HCT116 (cell line): ENCODE results near the gene NALCN. TPM values are rescaled to one million over a fixed set of nuclear protein-coding genes. Genes with fewer than 3 reads are reported as not detected.

Source experiments
- ATAC-seq: fragments of 200-7000 bp; cut with Tn5 transposase; 2 replicates; pipeline ENCODE4 v1.9.1; 2020; ENCODE audit warnings: mild to moderate bottlenecking, moderate library complexity
- BruUV-seq: library from RNA; stranded (reverse); fragments of 400-500 nt; replicated peaks from 2 replicates; lab custom pipeline; 2021; lab: Mats Ljungman, UMichigan
- CTCF ChIA-PET: fragments of 300-600 bp; sonication (Branson Sonifier 250); formaldehyde crosslinking; loops from one replicate; lab custom pipeline; 2021; ENCODE audit warnings: antibody characterized with exemption; lab: Charles Lee
- POLR2A ChIA-PET: fragments of 300-600, 350-600 bp; sonication (Branson Sonifier 250); formaldehyde crosslinking; loops from one replicate; lab custom pipeline; 2021; ENCODE audit warnings: antibody characterized with exemption; lab: Charles Lee
- RAD21 ChIA-PET, 2 experiments: fragments of 300-600 bp; sonication (Branson Sonifier 250); formaldehyde crosslinking; loops; one replicate each; lab custom pipeline; 2023; ENCODE audit warnings: low total read pairs in 2 of 2; ENCODE audit not compliant: uncharacterized antibody in 2 of 2, unreplicated experiment in 2 of 2, low non-redundant PET in 1 of 2; lab: Charles Lee
- DNase-seq: peaks from one replicate; pipeline ENCODE4 v3.0.0-alpha.2; 2010; ENCODE audit warnings: low read depth, low spot score
- H2AFZ ChIP-seq: fragments of 200-600 bp; shearing (Covaris generic), sonication (generic); 2 replicates; pipeline ENCODE4 v1.6.1; 2017; ENCODE audit warnings: low read depth, mixed run types, mixed read lengths, antibody characterized with exemption, low read length; ENCODE audit not compliant: poor library complexity, severe bottlenecking
- H3K27ac ChIP-seq: 2 replicates; pipeline ENCODE4 v1.5.1; 2012; ENCODE audit warnings: low read depth, low read length
- H3K27me3 ChIP-seq: fragments of 200-600 bp; sonication (generic); 2 replicates; pipeline ENCODE4 v1.6.1; 2016; ENCODE audit warnings: mixed run types, low read length, mixed read lengths; ENCODE audit not compliant: insufficient read depth
- H3K36me3 ChIP-seq, 2 experiments: fragments of 200-500 bp in 1 of 2; fragments of 200-600 bp in 1 of 2; sonication (Bioruptor generic) in 1 of 2; sonication (generic) in 1 of 2; 2 replicates each; pipeline versions ENCODE4 v1.5.1 to v1.6.1; 2014 to 2016; ENCODE audit warnings: low read length in 2 of 2, inconsistent platforms in 1 of 2, mixed read lengths in 1 of 2, mixed run types in 1 of 2; ENCODE audit not compliant: insufficient read depth in 2 of 2, control insufficient read depth in 1 of 2
- H3K4me1 ChIP-seq, 2 experiments: fragments of 200-600 bp in 1 of 2; sonication (generic) in 1 of 2; 2 replicates each; pipeline versions ENCODE4 v1.5.1 to v1.6.1; 2012 to 2017; ENCODE audit warnings: low read length in 2 of 2, inconsistent platforms in 1 of 2, mild to moderate bottlenecking in 1 of 2, mixed read lengths in 1 of 2, mixed run types in 1 of 2, moderate library complexity in 1 of 2; ENCODE audit not compliant: insufficient read depth in 2 of 2, control insufficient read depth in 1 of 2
- H3K4me2 ChIP-seq: fragments of 200-600 bp; sonication (generic); 2 replicates; pipeline ENCODE4 v1.6.1; 2017; ENCODE audit warnings: mixed run types, low read length, mixed read lengths
- H3K4me3 ChIP-seq, 2 experiments: fragments of 200-600 bp in 1 of 2; sonication (generic) in 1 of 2; replicated peaks in 1 of 2; 2 replicates each; pipeline ENCODE4 v1.5.1; 2011 to 2016; ENCODE audit warnings: low read length in 2 of 2, control low read depth in 1 of 2, low read depth in 1 of 2, mild to moderate bottlenecking in 1 of 2, mixed read lengths in 1 of 2, mixed run types in 1 of 2
- H3K79me2 ChIP-seq: fragments of 200-600 bp; sonication (generic); 2 replicates; pipeline ENCODE4 v1.6.1; 2017; ENCODE audit warnings: mild to moderate bottlenecking, mixed run types, low read length, moderate library complexity, mixed read lengths; ENCODE audit not compliant: insufficient read depth
- H3K9ac ChIP-seq: fragments of 200-600 bp; sonication (generic); 2 replicates; pipeline ENCODE4 v1.6.1; 2016; ENCODE audit warnings: low read length, mixed read lengths
- H3K9me2 ChIP-seq: fragments of 200-600 bp; sonication (generic), shearing (Covaris generic); 2 replicates; pipeline ENCODE4 v1.6.1; 2017; ENCODE audit warnings: mixed run types, mild to moderate bottlenecking, moderate library complexity; ENCODE audit not compliant: insufficient read depth
- H3K9me3 ChIP-seq, 2 experiments: fragments of 200-500 bp in 1 of 2; fragments of 200-600 bp in 1 of 2; sonication (Bioruptor generic) in 1 of 2; sonication (generic) in 1 of 2; 2 replicates each; pipeline ENCODE4 v1.6.1; 2014 to 2017; ENCODE audit warnings: low read length in 2 of 2, mixed read lengths in 2 of 2, inconsistent platforms in 1 of 2, low read depth in 1 of 2, mild to moderate bottlenecking in 1 of 2, mixed run types in 1 of 2, moderate library complexity in 1 of 2; ENCODE audit not compliant: control insufficient read depth in 1 of 2, insufficient read depth in 1 of 2
- H4K20me1 ChIP-seq: fragments of 200-600 bp; sonication (generic), shearing (Covaris generic); 2 replicates; pipeline ENCODE4 v1.6.1; 2017; ENCODE audit warnings: mixed run types, mild to moderate bottlenecking, moderate library complexity; ENCODE audit not compliant: insufficient read depth
- ATF3 ChIP-seq: IDR thresholded peaks from 2 replicates; pipeline ENCODE4 v1.6.1; 2012
- CEBPB ChIP-seq: IDR thresholded peaks from 2 replicates; pipeline ENCODE4 v1.6.1; 2012; ENCODE audit warnings: low read depth
- EZH2 ChIP-seq: fragments of 200-600 bp; sonication (generic); IDR thresholded peaks from 2 replicates; pipeline ENCODE4 v1.6.1; 2017; ENCODE audit warnings: antibody characterized with exemption, mixed run types
- FOSL1 ChIP-seq: IDR thresholded peaks from 2 replicates; pipeline ENCODE4 v1.6.1; 2012; ENCODE audit warnings: low read depth
- POLR2A ChIP-seq: IDR thresholded peaks from 2 replicates; pipeline ENCODE4 v1.7.0; 2011; ENCODE audit warnings: borderline replicate concordance; ENCODE audit not compliant: insufficient read depth, insufficient read length; ENCODE audit errors: extremely low read depth
- POLR2AphosphoS5 ChIP-seq: IDR thresholded peaks from 2 replicates; pipeline ENCODE4 v1.6.1; 2011; ENCODE audit warnings: mild to moderate bottlenecking, low read depth, low read length, moderate library complexity
- REST ChIP-seq: IDR thresholded peaks from 2 replicates; pipeline ENCODE4 v1.6.1; 2012; ENCODE audit warnings: low read depth
- SIN3A ChIP-seq: IDR thresholded peaks from 2 replicates; pipeline ENCODE4 v1.6.1; 2012; ENCODE audit warnings: low read depth
- TCF7L2 ChIP-seq: IDR thresholded peaks from 2 replicates; pipeline ENCODE4 v1.7.0; 2011; ENCODE audit warnings: borderline replicate concordance, inconsistent platforms; ENCODE audit not compliant: insufficient read depth, insufficient read length; ENCODE audit errors: extremely low read depth
- ZBTB33 ChIP-seq: IDR thresholded peaks from 2 replicates; pipeline ENCODE4 v1.6.1; 2011; ENCODE audit warnings: mild to moderate bottlenecking, low read length, moderate library complexity; ENCODE audit not compliant: insufficient replicate concordance; ENCODE audit errors: extremely low read depth
- ZFX ChIP-seq: fragments of 450-650 bp; IDR thresholded peaks from 2 replicates; pipeline ENCODE4 v1.6.1; 2017
- intact Hi-C: fragments of 100-400 bp; cut with micrococcal nuclease; formaldehyde crosslinking; loops from 2 replicates; pipeline ENCODE4 v1.10.0; 2022
- total RNA-seq: library from RNA; stranded (reverse); gene quantifications from one replicate; pipeline ENCODE4 v1.2.1, GENCODE V29; 2021; ENCODE audit not compliant: unreplicated experiment
- TF ChIP-seq, protein P1 (sequence below): IDR thresholded peaks from 2 replicates; pipeline ENCODE4 v1.6.1; 2012
- TF ChIP-seq, protein P2 (sequence below), 3 experiments: fragments of 200-600 bp in 1 of 3; sonication (generic) in 1 of 3; IDR thresholded peaks in 2 of 3; conservative IDR thresholded peaks in 1 of 3; 2 replicates each; pipeline ENCODE4 v1.5.1; 2012 to 2017; ENCODE audit warnings: low read depth in 2 of 3, low read length in 2 of 3, antibody characterized with exemption in 1 of 3, borderline replicate concordance in 1 of 3, control low read depth in 1 of 3, mild to moderate bottlenecking in 1 of 3, mixed read lengths in 1 of 3, mixed run types in 1 of 3, moderate library complexity in 1 of 3; ENCODE audit not compliant: insufficient read depth in 1 of 3

Gene NALCN
- total RNA-seq, 1 experiment from 2014 or later, result not detected

- POLR2A ChIA-PET, result no interaction called here
- no peak overlapping the region for H2AFZ ChIP-seq
- no peak for ATAC-seq
- H3K9me3 ChIP-seq, result peaks cover 0 to 3% of the 10 kb centered on the region in 2 experiments; a peak in 1 of 4 replicates
- no peaks in the 10 kb centered on the region for H4K20me1 ChIP-seq
- H3K9ac ChIP-seq, result no peak overlapping the region
- H3K4me3 ChIP-seq, result no peak overlapping the region
- H3K9me2 ChIP-seq, result no peaks in the 10 kb centered on the region
- CTCF ChIA-PET, result no interaction called here
- no TSS peak for BruUV-seq
- no peaks in the 10 kb centered on the region for H3K36me3 ChIP-seq
- DNase-seq, result no peak
- H3K79me2 ChIP-seq, result no peaks in the 10 kb centered on the region
- no peak overlapping the region for H3K27ac ChIP-seq
- no peaks in the 10 kb centered on the region for H3K27me3 ChIP-seq
- TF ChIP-seq TCF7L2, result no peak
- TF ChIP-seq EZH2, result no peak
- TF ChIP-seq, protein P1, sequence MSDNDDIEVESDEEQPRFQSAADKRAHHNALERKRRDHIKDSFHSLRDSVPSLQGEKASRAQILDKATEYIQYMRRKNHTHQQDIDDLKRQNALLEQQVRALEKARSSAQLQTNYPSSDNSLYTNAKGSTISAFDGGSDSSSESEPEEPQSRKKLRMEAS, result no peak
- no peak for TF ChIP-seq ATF3
- TF ChIP-seq CEBPB, result no peak
- TF ChIP-seq POLR2AphosphoS5, result no peak
- TF ChIP-seq POLR2A, result no peak
- TF ChIP-seq, protein P2, sequence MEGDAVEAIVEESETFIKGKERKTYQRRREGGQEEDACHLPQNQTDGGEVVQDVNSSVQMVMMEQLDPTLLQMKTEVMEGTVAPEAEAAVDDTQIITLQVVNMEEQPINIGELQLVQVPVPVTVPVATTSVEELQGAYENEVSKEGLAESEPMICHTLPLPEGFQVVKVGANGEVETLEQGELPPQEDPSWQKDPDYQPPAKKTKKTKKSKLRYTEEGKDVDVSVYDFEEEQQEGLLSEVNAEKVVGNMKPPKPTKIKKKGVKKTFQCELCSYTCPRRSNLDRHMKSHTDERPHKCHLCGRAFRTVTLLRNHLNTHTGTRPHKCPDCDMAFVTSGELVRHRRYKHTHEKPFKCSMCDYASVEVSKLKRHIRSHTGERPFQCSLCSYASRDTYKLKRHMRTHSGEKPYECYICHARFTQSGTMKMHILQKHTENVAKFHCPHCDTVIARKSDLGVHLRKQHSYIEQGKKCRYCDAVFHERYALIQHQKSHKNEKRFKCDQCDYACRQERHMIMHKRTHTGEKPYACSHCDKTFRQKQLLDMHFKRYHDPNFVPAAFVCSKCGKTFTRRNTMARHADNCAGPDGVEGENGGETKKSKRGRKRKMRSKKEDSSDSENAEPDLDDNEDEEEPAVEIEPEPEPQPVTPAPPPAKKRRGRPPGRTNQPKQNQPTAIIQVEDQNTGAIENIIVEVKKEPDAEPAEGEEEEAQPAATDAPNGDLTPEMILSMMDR (IDR thresholded peaks at IDR 0.05 in 2 of 3, conservative IDR thresholded peaks at IDR 0.05 in 1 of 3; ENCODE audit: borderline replicate concordance in 1 of 3, insufficient read depth in 1 of 3, low read depth in 2 of 3, low read length in 2 of 3), result no peak
- no peak for TF ChIP-seq SIN3A
- no peak for TF ChIP-seq ZBTB33
- no peak for TF ChIP-seq FOSL1
- no peak for TF ChIP-seq REST
- TF ChIP-seq ZFX, result no peak
- TF ChIP-seq, all 23 proteins: peak for 0
- RAD21 ChIA-PET, result no interaction called here
- Histone ChIP-seq H3K4me2 (no peak overlapping the region), H3K4me1 (no peaks in the 10 kb centered on the region)
- intact Hi-C loops, result no loop called here
Observed at GRCh38 chr13:101382701-101383100, 33.6 kb downstream of the NALCN start.
